ENCODE measurements around the gene WDPCP.

DNA sequence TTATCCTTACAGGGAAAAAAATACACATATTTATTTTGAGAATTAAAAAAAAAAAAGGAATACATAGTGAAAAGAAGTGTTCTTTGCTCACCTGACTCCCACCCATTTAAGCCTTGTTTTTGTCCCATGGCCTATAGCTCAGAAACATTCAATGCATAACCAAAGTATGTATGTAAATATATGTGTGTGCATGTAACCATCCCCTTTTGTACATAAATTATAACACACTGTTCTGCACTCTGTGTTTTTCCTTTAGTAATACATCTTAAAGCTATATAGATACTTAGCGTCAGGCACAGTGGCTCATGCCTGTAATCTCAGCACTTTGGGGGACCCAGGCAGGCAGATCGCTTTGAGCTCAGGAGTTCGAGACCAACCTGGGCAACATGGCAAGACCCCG is 22.2 kb upstream of the WDPCP start:
- no peak for TF ChIP-seq CTCF (IDR thresholded peaks at IDR 0.05; ENCODE audit: low read depth, low read length, missing input control)
- no peak for TF ChIP-seq REST (IDR thresholded peaks at IDR 0.05)
- no peak for TF ChIP-seq JUND (IDR thresholded peaks at IDR 0.05)
- TF ChIP-seq MAX (IDR thresholded peaks at IDR 0.05), result no peak
- TF ChIP-seq YY1 (IDR thresholded peaks at IDR 0.05), result no peak
- TF ChIP-seq RXRA (IDR thresholded peaks at IDR 0.05), result no peak
- no peak for TF ChIP-seq HNF4G (IDR thresholded peaks at IDR 0.05)
